ENCODE data around the gene TMEM221. TPM values are rescaled to one million over a fixed set of nuclear protein-coding genes. Genes with fewer than 3 reads are reported as not detected.

TMEM221 gene
- total and polyA plus RNA-seq, 10 of the 15 experiments (the other 5 are each of a cell fraction or from before 2014, with no cell fraction given) = 0.04 to 0.24 TPM; not detected in 8

DNA sequence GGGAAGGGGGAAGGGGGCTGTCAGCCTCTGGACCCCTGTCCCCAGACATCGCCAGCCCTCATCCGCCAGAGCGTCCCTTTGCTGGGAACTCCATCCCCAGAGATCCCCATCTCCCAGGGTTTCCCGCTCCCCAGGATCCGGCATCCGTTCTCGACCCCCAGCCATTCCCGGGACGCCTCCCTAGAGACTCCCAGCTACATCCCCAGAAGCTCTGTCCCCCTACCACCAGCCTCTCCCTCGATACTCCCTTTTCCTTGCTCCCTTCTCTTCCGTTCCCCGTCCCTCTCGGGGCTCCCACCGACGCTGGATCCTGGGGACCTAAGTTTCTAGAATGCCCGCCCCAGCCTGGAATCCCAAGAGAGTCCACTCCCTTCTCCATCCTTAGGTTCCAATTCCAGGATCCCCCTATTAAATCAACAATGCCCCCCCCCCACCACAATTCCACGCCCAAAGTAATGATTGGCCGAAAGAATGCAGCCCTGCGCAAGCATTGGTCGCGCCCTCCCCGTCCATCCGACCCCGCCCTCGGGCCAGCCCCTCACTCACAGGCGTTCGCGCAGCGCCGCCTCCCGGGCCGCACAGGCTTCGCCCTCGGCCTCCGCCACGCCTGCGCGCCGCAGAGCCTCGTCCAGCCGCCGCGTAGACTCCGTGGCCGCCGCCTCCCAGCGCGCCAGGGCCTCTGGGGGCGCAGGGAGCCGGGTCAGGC is 57.6 kb downstream of the TMEM221 start (continued):
- TF ChIP-seq, protein P1, sequence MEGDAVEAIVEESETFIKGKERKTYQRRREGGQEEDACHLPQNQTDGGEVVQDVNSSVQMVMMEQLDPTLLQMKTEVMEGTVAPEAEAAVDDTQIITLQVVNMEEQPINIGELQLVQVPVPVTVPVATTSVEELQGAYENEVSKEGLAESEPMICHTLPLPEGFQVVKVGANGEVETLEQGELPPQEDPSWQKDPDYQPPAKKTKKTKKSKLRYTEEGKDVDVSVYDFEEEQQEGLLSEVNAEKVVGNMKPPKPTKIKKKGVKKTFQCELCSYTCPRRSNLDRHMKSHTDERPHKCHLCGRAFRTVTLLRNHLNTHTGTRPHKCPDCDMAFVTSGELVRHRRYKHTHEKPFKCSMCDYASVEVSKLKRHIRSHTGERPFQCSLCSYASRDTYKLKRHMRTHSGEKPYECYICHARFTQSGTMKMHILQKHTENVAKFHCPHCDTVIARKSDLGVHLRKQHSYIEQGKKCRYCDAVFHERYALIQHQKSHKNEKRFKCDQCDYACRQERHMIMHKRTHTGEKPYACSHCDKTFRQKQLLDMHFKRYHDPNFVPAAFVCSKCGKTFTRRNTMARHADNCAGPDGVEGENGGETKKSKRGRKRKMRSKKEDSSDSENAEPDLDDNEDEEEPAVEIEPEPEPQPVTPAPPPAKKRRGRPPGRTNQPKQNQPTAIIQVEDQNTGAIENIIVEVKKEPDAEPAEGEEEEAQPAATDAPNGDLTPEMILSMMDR (IDR thresholded peaks at IDR 0.05 in 2 of 3, conservative IDR thresholded peaks at IDR 0.05 in 1 of 3; ENCODE audit: control insufficient read depth in 2 of 3, extremely low read depth in 1 of 3, insufficient read depth in 1 of 3, low read depth in 3 of 3, low read length in 3 of 3) = peak; percentile 61 to 95 (median 65); a peak in 4 of 6 replicates
- TF ChIP-seq ZNF207 (IDR thresholded peaks at IDR 0.05; ENCODE audit: borderline replicate concordance) (no peak), MYB (IDR thresholded peaks at IDR 0.05; ENCODE audit: borderline replicate concordance, low read depth, low read length) (no peak), ZNF24 (IDR thresholded peaks at IDR 0.05) (no peak), SP1 (IDR thresholded peaks at IDR 0.05; ENCODE audit: low read depth, low read length) (peak; percentile 83), CBFB (IDR thresholded peaks at IDR 0.05; ENCODE audit: low read depth) (no peak), IRF4 (IDR thresholded peaks at IDR 0.05; ENCODE audit: low read depth, low read length) (no peak), RFX5 (IDR thresholded peaks at IDR 0.05; ENCODE audit: low read depth, low read length) (peak; percentile 61; the same call in 1 of the 2 replicates), TARDBP (IDR thresholded peaks at IDR 0.05; ENCODE audit: borderline replicate concordance) (no peak), POLR2A (IDR thresholded peaks at IDR 0.05; ENCODE audit: low read depth, low read length) (peak; percentile 48)
- TF ChIP-seq, protein P2, sequence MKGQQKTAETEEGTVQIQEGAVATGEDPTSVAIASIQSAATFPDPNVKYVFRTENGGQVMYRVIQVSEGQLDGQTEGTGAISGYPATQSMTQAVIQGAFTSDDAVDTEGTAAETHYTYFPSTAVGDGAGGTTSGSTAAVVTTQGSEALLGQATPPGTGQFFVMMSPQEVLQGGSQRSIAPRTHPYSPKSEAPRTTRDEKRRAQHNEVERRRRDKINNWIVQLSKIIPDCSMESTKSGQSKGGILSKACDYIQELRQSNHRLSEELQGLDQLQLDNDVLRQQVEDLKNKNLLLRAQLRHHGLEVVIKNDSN (IDR thresholded peaks at IDR 0.05; ENCODE audit: borderline replicate concordance, extremely low read length, insufficient read depth, low read depth, low read length) = no peak
- TF ChIP-seq, protein P3, sequence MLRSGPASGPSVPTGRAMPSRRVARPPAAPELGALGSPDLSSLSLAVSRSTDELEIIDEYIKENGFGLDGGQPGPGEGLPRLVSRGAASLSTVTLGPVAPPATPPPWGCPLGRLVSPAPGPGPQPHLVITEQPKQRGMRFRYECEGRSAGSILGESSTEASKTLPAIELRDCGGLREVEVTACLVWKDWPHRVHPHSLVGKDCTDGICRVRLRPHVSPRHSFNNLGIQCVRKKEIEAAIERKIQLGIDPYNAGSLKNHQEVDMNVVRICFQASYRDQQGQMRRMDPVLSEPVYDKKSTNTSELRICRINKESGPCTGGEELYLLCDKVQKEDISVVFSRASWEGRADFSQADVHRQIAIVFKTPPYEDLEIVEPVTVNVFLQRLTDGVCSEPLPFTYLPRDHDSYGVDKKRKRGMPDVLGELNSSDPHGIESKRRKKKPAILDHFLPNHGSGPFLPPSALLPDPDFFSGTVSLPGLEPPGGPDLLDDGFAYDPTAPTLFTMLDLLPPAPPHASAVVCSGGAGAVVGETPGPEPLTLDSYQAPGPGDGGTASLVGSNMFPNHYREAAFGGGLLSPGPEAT (IDR thresholded peaks at IDR 0.05; ENCODE audit: low read depth) = no peak
- TF ChIP-seq, protein P4, sequence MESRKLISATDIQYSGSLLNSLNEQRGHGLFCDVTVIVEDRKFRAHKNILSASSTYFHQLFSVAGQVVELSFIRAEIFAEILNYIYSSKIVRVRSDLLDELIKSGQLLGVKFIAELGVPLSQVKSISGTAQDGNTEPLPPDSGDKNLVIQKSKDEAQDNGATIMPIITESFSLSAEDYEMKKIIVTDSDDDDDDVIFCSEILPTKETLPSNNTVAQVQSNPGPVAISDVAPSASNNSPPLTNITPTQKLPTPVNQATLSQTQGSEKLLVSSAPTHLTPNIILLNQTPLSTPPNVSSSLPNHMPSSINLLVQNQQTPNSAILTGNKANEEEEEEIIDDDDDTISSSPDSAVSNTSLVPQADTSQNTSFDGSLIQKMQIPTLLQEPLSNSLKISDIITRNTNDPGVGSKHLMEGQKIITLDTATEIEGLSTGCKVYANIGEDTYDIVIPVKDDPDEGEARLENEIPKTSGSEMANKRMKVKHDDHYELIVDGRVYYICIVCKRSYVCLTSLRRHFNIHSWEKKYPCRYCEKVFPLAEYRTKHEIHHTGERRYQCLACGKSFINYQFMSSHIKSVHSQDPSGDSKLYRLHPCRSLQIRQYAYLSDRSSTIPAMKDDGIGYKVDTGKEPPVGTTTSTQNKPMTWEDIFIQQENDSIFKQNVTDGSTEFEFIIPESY (IDR thresholded peaks at IDR 0.05) = no peak
- TF ChIP-seq, protein P5, sequence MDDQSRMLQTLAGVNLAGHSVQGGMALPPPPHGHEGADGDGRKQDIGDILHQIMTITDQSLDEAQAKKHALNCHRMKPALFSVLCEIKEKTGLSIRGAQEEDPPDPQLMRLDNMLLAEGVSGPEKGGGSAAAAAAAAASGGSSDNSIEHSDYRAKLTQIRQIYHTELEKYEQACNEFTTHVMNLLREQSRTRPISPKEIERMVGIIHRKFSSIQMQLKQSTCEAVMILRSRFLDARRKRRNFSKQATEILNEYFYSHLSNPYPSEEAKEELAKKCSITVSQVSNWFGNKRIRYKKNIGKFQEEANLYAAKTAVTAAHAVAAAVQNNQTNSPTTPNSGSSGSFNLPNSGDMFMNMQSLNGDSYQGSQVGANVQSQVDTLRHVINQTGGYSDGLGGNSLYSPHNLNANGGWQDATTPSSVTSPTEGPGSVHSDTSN (IDR thresholded peaks at IDR 0.05; ENCODE audit: insufficient replicate concordance, low read depth, low read length) = peak; percentile 43
- TF ChIP-seq, protein P6, sequence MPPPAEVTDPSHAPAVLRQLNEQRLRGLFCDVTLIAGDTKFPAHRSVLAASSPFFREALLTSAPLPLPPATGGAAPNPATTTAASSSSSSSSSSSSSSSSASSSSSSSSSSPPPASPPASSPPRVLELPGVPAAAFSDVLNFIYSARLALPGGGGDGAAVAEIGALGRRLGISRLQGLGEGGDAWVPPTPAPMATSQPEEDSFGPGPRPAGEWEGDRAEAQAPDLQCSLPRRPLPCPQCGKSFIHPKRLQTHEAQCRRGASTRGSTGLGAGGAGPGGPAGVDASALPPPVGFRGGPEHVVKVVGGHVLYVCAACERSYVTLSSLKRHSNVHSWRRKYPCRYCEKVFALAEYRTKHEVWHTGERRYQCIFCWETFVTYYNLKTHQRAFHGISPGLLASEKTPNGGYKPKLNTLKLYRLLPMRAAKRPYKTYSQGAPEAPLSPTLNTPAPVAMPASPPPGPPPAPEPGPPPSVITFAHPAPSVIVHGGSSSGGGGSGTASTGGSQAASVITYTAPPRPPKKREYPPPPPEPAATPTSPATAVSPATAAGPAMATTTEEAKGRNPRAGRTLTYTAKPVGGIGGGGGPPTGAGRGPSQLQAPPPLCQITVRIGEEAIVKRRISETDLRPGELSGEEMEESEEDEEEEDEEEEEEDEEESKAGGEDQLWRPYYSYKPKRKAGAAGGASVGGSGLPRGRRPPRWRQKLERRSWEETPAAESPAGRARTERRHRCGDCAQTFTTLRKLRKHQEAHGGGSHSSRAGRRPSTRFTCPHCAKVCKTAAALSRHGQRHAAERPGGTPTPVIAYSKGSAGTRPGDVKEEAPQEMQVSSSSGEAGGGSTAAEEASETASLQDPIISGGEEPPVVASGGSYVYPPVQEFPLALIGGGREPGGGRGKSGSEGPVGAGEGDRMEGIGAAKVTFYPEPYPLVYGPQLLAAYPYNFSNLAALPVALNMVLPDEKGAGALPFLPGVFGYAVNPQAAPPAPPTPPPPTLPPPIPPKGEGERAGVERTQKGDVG (CRISPR knock-in tag; IDR thresholded peaks at IDR 0.05) = no peak
- TF ChIP-seq, protein P7, sequence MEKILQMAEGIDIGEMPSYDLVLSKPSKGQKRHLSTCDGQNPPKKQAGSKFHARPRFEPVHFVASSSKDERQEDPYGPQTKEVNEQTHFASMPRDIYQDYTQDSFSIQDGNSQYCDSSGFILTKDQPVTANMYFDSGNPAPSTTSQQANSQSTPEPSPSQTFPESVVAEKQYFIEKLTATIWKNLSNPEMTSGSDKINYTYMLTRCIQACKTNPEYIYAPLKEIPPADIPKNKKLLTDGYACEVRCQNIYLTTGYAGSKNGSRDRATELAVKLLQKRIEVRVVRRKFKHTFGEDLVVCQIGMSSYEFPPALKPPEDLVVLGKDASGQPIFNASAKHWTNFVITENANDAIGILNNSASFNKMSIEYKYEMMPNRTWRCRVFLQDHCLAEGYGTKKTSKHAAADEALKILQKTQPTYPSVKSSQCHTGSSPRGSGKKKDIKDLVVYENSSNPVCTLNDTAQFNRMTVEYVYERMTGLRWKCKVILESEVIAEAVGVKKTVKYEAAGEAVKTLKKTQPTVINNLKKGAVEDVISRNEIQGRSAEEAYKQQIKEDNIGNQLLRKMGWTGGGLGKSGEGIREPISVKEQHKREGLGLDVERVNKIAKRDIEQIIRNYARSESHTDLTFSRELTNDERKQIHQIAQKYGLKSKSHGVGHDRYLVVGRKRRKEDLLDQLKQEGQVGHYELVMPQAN (conservative IDR thresholded peaks at IDR 0.05) = no peak
